K562 (cell line): ENCODE results near the gene CDT1. TPM values are rescaled to one million over a fixed set of nuclear protein-coding genes. Genes with fewer than 3 reads are reported as not detected.

Experiments used
- CSDE1 ChIP-seq, 2 experiments: fragments of 450-650 bp; IDR thresholded peaks; 2 replicates each; pipeline ENCODE4 v1.6.1; 2016; ENCODE audit warnings: mild to moderate bottlenecking in 1 of 2
- FOXJ2 ChIP-seq: fragments of 200-800 bp; sonication (Bioruptor generic); IDR thresholded peaks from 2 replicates; pipeline ENCODE4 v1.6.1; 2016; ENCODE audit warnings: missing genetic modification characterization, missing compliant biosample characterization
- HMG20A ChIP-seq: fragments of 450-650 bp; formaldehyde crosslinking; conservative IDR thresholded peaks from 2 replicates; pipeline ENCODE4 v1.4.0; 2020; ENCODE audit warnings: mild to moderate bottlenecking, mixed read lengths
- MAFF ChIP-seq: IDR thresholded peaks from 2 replicates; pipeline ENCODE4 v1.6.1; 2012; ENCODE audit warnings: low read length, improper control_type of control experiment
- MTA3 ChIP-seq: fragments of 450-650 bp; formaldehyde crosslinking; IDR thresholded peaks from 2 replicates; pipeline ENCODE4 v1.6.1; 2017; ENCODE audit warnings: mild to moderate bottlenecking, borderline replicate concordance
- NEUROD1 ChIP-seq: fragments of 150-350 bp; IDR thresholded peaks from 2 replicates; pipeline ENCODE4 v1.6.1; 2014; ENCODE audit warnings: borderline replicate concordance, low read length, low read depth; ENCODE audit not compliant: partially characterized antibody
- NR2C1 ChIP-seq, 2 experiments: fragments of 450-650 bp; IDR thresholded peaks; 2 replicates each; pipeline ENCODE4 v1.6.1; 2017; ENCODE audit warnings: mild to moderate bottlenecking in 2 of 2, antibody characterized with exemption in 1 of 2, inconsistent platforms in 1 of 2, missing compliant biosample characterization in 1 of 2, missing genetic modification characterization in 1 of 2
- RBM17 ChIP-seq: fragments of 200-400 bp; formaldehyde crosslinking; IDR thresholded peaks from 2 replicates; pipeline ENCODE4 v1.6.1; 2017; ENCODE audit warnings: low read depth, mild to moderate bottlenecking, low read length, borderline replicate concordance
- SRSF7 ChIP-seq: fragments of 200-400 bp; formaldehyde crosslinking; optimal IDR thresholded peaks from 2 replicates; pipeline ENCODE3; 2017; ENCODE audit warnings: mild to moderate bottlenecking, low read depth, low read length
- ZFX ChIP-seq: sonication (generic); formaldehyde crosslinking; IDR thresholded peaks from 2 replicates; pipeline ENCODE4 v1.8.0; 2022; ENCODE audit warnings: mild to moderate bottlenecking, missing genetic modification reagents, moderate library complexity
- ZNF140 ChIP-seq: fragments of 250-450 bp; sonication (Bioruptor Pico); IDR thresholded peaks from 2 replicates; pipeline ENCODE4 v1.8.0; 2021; ENCODE audit warnings: moderate library complexity, mild to moderate bottlenecking, inconsistent platforms
- ZNF212 ChIP-seq: fragments of 450-650 bp; formaldehyde crosslinking; IDR thresholded peaks from 2 replicates; pipeline ENCODE4 v1.4.0; 2020; ENCODE audit warnings: mild to moderate bottlenecking
- ZNF224 ChIP-seq: sonication (generic); formaldehyde crosslinking; IDR thresholded peaks from 2 replicates; pipeline ENCODE4 v1.8.0; 2022; ENCODE audit warnings: mild to moderate bottlenecking, missing genetic modification reagents
- ZNF24 ChIP-seq: fragments of 450-650 bp; IDR thresholded peaks from 2 replicates; pipeline ENCODE4 v1.6.1; 2016
- ZNF384 ChIP-seq: IDR thresholded peaks from 2 replicates; pipeline ENCODE4 v1.6.1; 2012; ENCODE audit warnings: low read depth, low read length, improper control_type of control experiment
- ZNF436 ChIP-seq: fragments of 250-450, 450-650 bp; sonication (Bioruptor Pico); formaldehyde crosslinking; IDR thresholded peaks from 2 replicates; pipeline ENCODE4 v1.7.0; 2020; ENCODE audit warnings: mild to moderate bottlenecking
- ZNF695 ChIP-seq: fragments of 450-650 bp; formaldehyde crosslinking; IDR thresholded peaks from 2 replicates; pipeline ENCODE4 v1.4.0; 2020; ENCODE audit warnings: mild to moderate bottlenecking, moderate library complexity
- polyA plus RNA-seq, 8 experiments: library from polyadenylated mRNA; depleted of rRNA in 4 of 8; stranded (reverse) in 5 of 8; unstranded in 3 of 8; fragments of >200 nt; fragmentation: Nextera tagmentation in 2 of 8; fragmentation: Illumina TruSeq in 1 of 8; extraction: Ambion mirVana in 2 of 8; extraction: Trizol in 1 of 8; gene quantifications; 2 replicates each; pipeline versions ENCODE4 v1.2.1 to v1.2.3, GENCODE V29; 2011 to 2014; ENCODE audit warnings: inconsistent platforms in 1 of 8, missing spikeins in 1 of 8
- total RNA-seq, 7 experiments: library from RNA; depleted of rRNA in 6 of 7; stranded (reverse); fragments of >200 nt in 6 of 7; fragmentation: Illumina TruSeq in 2 of 7; extraction: Trizol in 2 of 7; gene quantifications; 2 replicates each; pipeline versions ENCODE4 v1.2.1 to v1.2.3, GENCODE V29; 2011 to 2021; ENCODE audit warnings: low replicate concordance in 1 of 7
- TF ChIP-seq, protein P1 (sequence below): fragments of 250-450 bp; sonication (Bioruptor Pico); IDR thresholded peaks from 2 replicates; pipeline ENCODE4 v1.4.0; 2020; ENCODE audit warnings: mild to moderate bottlenecking, moderate library complexity, borderline replicate concordance
- TF ChIP-seq, protein P2 (sequence below): fragments of 250-450 bp; sonication (Bioruptor Pico); IDR thresholded peaks from 2 replicates; pipeline ENCODE4 v1.4.0; 2020; ENCODE audit warnings: mild to moderate bottlenecking, moderate library complexity
- TF ChIP-seq, protein P3 (sequence below): fragments of 250-450 bp; sonication (Bioruptor Pico); IDR thresholded peaks from 2 replicates; pipeline ENCODE4 v1.6.1; 2021; ENCODE audit warnings: mild to moderate bottlenecking

Gene CDT1
- total and polyA plus RNA-seq, 9 of the 15 experiments (the other 6 are each of a cell fraction or from before 2014, with no cell fraction given): 0.92 to 178 (median 14.2) TPM

DNA sequence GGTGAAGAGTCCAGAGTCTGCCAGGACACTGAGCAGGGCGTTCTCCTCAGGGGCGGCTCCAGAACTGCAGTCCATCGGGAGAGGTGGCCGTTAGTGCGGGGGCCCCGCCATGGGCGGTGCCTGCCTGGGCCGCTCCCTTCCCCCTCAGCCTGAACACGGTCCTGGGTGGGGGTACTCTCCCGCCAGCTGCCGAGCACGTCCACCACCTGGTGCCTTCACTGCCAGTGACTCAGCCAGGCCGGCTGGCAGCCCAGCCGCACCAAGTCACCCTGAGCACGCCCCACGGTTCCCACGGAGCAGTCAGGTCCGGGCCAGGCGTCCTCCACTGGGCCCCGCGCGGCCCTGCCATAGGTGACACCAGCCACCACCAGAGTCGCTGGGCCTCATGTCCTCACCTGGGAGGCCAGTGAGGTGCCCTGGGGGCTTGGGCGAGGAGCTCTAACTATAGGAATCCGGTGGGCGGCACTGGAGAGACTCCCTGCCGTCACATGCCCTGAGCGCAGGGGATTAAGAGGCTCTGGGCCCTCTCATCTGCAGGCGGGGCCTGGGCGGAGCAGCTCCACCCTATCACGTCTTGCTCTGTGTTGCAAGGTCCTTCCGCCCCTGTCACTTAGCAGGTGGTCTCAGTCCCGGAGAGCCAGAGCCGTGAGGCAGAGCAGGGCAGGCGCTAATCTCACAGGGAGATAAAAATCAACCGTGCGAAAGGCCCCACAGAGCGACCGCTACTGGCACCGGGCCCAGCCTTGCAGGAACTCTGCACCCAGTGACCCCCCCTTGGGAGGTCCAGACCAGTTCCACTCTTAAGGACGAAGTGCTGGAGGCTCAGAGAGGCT lies 32.9 kb upstream of the CDT1 start (continued):
- TF ChIP-seq ZNF436 (CRISPR knock-in tag) (no peak), HMG20A (CRISPR knock-in tag) (no peak), ZNF695 (no peak), ZFX (CRISPR knock-in tag) (peak; percentile 83), NR2C1 (IDR thresholded peaks at IDR 0.05) (no peak), NR2C1 (tag; IDR thresholded peaks at IDR 0.05) (no peak), ZNF24 (no peak; the same call in 1 of the 2 replicates), ZNF212 (CRISPR knock-in tag) (no peak), SRSF7 (no peak), ZNF384 (no peak), FOXJ2 (tag) (peak; percentile 43; the same call in 1 of the 2 replicates), CSDE1 (IDR thresholded peaks at IDR 0.05) (no peak), MTA3 (peak; percentile 95; the same call in 1 of the 2 replicates), ZNF140 (no peak), MAFF (no peak), ZNF224 (CRISPR knock-in tag) (no peak), RBM17 (no peak), NEUROD1 (peak; percentile 14)
- TF ChIP-seq, protein P1, sequence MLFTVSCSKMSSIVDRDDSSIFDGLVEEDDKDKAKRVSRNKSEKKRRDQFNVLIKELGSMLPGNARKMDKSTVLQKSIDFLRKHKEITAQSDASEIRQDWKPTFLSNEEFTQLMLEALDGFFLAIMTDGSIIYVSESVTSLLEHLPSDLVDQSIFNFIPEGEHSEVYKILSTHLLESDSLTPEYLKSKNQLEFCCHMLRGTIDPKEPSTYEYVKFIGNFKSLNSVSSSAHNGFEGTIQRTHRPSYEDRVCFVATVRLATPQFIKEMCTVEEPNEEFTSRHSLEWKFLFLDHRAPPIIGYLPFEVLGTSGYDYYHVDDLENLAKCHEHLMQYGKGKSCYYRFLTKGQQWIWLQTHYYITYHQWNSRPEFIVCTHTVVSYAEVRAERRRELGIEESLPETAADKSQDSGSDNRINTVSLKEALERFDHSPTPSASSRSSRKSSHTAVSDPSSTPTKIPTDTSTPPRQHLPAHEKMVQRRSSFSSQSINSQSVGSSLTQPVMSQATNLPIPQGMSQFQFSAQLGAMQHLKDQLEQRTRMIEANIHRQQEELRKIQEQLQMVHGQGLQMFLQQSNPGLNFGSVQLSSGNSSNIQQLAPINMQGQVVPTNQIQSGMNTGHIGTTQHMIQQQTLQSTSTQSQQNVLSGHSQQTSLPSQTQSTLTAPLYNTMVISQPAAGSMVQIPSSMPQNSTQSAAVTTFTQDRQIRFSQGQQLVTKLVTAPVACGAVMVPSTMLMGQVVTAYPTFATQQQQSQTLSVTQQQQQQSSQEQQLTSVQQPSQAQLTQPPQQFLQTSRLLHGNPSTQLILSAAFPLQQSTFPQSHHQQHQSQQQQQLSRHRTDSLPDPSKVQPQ (CRISPR knock-in tag): 0 out of 2 replicates have a peak, but pooled peaks have one; percentile 6
- TF ChIP-seq, protein P2, sequence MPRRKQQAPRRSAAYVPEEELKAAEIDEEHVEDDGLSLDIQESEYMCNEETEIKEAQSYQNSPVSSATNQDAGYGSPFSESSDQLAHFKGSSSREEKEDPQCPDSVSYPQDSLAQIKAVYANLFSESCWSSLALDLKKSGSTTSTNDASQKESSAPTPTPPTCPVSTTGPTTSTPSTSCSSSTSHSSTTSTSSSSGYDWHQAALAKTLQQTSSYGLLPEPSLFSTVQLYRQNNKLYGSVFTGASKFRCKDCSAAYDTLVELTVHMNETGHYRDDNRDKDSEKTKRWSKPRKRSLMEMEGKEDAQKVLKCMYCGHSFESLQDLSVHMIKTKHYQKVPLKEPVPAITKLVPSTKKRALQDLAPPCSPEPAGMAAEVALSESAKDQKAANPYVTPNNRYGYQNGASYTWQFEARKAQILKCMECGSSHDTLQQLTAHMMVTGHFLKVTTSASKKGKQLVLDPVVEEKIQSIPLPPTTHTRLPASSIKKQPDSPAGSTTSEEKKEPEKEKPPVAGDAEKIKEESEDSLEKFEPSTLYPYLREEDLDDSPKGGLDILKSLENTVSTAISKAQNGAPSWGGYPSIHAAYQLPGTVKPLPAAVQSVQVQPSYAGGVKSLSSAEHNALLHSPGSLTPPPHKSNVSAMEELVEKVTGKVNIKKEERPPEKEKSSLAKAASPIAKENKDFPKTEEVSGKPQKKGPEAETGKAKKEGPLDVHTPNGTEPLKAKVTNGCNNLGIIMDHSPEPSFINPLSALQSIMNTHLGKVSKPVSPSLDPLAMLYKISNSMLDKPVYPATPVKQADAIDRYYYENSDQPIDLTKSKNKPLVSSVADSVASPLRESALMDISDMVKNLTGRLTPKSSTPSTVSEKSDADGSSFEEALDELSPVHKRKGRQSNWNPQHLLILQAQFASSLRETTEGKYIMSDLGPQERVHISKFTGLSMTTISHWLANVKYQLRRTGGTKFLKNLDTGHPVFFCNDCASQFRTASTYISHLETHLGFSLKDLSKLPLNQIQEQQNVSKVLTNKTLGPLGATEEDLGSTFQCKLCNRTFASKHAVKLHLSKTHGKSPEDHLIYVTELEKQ: no peak
- TF ChIP-seq, protein P3, sequence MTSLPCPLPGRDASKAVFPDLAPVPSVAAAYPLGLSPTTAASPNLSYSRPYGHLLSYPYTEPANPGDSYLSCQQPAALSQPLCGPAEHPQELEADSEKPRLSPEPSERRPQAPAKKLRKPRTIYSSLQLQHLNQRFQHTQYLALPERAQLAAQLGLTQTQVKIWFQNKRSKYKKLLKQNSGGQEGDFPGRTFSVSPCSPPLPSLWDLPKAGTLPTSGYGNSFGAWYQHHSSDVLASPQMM: no peak
